Activated CD4-positive, CD25-positive, alpha-beta regulatory T cell (primary cell): ENCODE results near the gene LRRC7.
"Not testable (repeated sequence)": the region's sequence is repeated elsewhere in the genome, so short reads cannot be mapped to it uniquely, and the experiment has no call there.

Experiments used
- DNase-seq, 4 experiments: peaks; one replicate each; lab custom pipeline; 2025; lab: John Stamatoyannopoulos, UW

The LRRC7 gene

DNA sequence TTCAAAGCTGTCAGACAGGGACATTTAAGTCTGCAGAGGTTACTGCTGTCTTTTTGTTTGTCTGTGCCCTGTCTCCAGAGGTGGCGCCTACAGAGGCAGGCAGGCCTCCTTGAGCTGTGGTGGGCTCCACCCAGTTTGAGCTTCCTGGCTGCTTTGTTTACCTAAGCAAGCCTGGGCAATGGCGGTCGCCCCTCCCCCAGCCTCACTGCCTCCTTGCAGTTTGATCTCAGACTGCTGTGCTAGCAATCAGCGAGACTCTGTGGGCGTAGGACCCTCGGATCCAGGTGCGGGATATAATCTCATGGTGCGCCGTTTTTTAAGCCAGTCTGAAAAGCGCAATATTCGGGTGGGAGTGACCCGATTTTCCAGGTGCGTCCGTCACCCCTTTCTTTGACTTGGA lies 320.3 kb downstream of the LRRC7 start:
- not testable (repeated sequence) for DNase-seq

DNA sequence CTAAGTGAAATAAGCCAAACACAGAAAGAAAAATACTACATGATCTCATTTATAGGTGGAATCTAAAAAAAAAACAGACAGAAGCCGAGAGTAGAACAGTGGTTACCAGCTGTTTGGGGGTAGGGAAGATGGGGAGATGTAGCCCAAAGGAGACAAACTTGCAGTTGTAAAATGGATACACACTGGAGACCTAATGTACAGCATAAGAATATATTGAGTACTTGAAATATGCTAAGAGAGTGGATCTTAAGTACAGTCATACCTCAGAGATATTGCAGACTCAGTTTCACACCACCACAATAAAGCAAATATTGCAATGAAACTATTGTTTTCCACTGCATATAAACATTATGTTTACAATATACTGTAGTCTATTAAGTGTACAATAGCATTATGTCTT lies 320.9 kb downstream of the LRRC7 start:
- DNase-seq, result no peak

DNA sequence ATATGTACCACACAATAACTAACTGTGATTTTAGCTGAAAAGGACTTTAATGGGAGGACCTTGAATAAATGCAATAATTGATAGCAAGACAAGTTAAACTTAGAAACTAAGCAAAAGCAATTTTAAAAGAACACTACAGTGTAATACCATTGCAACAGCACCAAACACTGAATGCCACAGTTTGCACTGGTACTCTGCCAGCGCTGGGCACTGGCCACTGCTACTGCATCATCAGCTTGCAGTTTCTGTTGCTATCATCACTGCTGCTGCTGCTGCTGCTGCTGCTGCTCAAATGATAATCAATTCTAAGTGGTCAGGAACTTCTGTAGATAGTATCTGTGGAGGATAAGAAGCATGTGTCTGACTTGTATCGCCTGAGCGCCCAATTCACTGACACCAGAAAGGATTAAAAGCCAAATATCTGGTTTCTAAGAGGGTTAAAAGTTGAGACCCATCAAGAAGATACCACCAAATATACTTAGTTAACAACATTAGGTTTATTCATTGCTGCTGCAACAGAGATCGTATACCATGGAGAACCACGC lies 330.8 kb downstream of the LRRC7 start:
- no peak for DNase-seq

DNA sequence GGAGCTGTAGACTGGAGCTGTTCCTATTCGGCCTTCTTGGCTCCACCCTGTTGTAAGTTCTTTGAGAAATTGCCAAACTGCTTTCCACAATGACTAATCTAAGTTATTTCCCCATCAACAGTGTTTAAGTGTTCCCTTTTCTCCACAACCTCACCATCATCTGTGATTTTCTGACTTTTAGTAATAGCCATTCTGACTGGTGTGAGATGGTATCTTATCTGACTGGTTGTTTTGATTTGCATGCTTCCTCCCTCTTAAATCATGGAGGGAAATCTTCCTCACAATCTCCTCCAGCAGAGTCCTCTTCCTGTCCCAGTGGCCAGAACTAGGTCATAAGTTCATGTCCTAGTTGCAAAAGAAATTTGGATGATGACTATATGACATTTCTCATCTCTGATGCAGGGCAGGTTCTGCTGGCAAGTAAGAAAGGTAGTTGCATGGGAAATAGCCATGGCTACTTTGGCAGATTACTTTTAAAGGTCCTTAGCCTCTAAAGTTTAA lies 343.6 kb downstream of the LRRC7 start:
- DNase-seq, result no peak

GRCh38 chr1:69913977-69914376 lies 346.3 kb downstream of the LRRC7 start:
- no peak for DNase-seq

GRCh38 chr1:69914976-69915765 lies 347.4 kb downstream of the LRRC7 start:
- no peak for DNase-seq

- no peak for DNase-seq
These were observed 351.6 kb downstream of the LRRC7 start for GRCh38 chr1:69919129-69919921.

DNA sequence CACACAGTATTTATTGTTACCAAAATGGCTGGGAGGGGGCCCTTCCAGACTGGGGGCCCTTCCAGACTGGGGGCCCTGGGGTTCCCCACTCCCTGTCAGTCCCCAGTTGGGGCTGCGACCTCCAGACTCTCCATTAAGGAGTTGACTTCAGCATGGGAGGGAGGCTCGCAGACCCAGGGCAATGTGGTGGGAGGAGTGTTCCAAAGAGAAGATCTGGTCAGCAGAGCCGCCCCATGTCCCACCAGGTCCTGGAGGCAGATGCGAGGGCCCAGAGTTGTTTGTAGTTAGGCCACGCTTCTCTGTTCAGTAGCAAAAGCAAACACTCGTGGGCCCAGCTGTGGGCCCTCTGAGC lies 352.2 kb downstream of the LRRC7 start:
- DNase-seq, result no peak

DNA sequence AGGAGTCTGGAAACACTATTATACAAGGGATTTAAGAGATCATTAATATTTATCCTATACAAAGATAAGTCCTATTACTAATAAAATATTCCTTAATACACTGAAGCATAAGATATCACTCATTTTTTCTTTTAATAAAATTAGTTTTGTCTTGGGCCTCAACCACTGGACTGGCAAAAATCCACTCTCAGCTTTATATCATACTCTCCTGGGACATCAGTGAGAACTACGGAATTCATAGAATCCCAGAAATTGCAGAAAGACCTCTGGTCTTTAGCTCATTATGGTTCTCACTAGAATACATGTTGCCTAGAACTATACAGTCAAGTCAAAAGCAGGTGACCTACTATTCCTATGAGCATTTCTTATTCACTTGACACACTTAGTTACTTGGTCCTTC lies 352.7 kb downstream of the LRRC7 start:
- no peak for DNase-seq

GRCh38 chr1:69921486-69921885 lies 353.8 kb downstream of the LRRC7 start:
- no peak for DNase-seq

GRCh38 chr1:69928234-69928633 lies 360.5 kb downstream of the LRRC7 start:
- DNase-seq, result not testable (repeated sequence)

DNA sequence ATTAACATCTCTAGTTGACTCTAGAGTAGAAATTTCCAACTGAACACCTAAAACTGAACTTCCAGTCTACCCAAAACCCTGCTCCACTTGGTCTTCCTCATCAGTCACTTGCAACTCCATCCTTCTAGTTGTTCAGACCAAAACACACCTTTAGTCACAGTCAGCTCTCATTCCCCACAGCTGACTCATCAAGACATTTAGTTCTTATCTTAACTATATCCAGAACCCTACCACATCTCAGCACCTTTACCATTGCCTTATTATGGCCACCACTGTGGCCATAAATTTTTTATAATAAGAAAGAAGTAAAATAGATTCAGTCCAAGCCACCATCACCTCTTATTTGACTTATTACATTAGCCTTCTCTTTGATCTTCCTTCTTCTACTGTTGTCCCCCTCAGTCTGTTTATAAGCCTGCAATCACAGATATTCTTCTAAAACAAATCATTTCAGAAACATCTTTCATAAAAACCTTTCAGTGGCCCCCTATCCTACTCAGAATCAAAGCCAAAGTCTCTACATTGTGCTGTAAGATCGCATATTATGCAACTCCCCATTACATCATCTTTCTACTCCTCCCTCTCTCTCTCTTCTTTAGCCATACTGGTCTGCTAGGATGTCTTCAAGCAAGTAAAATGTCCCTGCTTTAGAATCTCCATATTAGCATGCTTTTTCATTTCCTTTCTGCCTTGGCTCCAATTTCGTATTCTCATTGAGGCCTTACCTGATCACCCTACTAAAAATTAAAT lies 361.8 kb downstream of the LRRC7 start:
- no peak for DNase-seq

DNA sequence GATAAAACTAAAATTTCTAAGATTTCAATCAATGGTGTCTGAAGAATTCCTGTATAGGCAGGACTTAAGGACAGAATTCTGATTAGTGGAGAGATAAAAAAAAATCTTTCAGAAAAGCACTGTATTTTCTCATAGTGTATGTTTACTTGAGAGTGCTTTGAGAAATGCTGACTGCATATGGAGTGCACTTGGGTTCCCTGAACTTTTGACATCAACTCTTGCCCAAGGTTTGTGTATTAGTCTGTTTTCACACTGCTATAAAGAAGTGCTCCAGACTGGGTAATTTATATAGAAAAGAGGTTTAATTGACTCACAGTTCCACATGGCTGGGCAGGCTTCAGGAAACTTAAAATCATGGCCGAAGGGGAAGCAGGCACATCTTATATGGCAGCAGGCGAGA lies 362.7 kb downstream of the LRRC7 start:
- no peak for DNase-seq

- DNase-seq, result no peak
These were observed 365.0 kb downstream of the LRRC7 start for GRCh38 chr1:69932760-69933159.

DNA sequence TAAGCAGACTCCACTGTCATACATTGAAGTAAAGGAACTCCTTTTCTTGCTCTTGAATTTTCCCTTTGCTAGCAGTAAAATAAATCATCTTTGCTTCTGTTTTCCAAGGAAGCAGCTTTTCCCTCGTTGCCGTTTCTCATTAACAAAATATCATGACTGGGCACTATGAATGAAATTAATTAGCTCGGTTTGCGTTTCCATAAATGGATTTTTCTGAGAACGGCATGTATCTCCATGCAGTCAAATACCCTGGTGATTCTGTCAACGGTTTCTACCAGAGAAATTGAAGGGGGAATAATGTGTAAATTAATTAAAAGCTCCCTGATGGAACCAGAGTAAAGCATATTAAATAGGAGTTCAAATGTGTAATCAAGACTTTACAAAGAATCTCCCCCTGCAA lies 372.5 kb downstream of the LRRC7 start:
- no peak for DNase-seq

- DNase-seq, result no peak
These were observed 373.1 kb downstream of the LRRC7 start for GRCh38 chr1:69940816-69941215.

GRCh38 chr1:69943030-69943429 lies 375.3 kb downstream of the LRRC7 start:
- DNase-seq, result no peak

DNA sequence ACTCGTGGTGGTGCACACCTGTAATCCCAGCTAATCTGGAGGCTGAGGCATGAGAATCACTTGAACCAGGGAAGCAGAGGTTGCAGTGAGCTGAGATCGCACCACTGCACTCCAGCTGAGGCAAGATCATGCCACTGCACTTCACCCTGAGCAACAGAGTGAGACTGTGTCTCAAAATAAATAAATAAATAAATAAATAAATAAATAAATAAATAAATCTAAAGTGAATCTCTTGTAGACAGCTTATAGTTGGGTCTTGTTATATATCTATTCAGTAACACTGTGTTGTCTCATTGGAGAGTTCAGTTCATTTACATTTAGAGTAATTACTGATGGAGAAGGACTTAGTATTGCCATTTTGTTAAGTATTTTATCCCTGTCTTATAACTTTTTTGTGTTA lies 379.2 kb downstream of the LRRC7 start:
- no peak for DNase-seq

DNA sequence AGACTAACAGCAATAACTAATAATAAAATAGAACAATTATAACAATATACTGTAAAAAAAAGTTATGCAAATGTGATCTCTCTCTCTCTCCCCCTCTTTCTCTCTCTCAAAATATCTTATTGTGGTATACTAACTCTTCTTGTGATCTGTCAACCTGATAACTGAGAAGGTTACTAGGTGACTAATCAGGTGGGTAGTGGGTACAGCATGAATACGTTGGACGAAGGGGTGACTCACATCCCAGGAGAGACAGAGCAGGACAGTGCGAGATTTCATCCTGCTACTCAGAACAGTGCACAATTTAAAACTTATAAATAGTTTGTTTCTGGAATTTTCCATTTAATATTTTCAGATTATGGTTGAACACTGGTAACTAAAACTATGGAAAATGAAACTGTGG lies 380.1 kb downstream of the LRRC7 start:
- no peak for DNase-seq

GRCh38 chr1:69952676-69953075 lies 385.0 kb downstream of the LRRC7 start:
- DNase-seq, result no peak

DNA sequence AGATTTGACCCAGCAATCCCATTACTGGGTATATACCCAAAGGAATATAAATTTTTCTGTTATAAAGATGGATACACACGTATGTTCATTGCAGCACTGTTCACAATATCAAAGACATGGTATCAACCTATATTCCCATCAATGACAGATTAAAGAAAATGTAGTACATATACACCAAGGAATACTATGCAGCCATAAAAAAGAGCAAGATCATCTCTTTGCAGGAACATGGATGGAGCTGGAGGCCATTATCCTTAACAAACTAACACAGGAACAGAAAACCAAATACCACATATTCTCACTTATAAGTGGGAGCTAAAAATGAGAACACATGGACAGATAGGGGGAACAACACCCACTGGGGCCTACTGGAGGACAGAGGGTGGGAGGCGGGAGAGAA lies 394.7 kb downstream of the LRRC7 start:
- not testable (repeated sequence) for DNase-seq

GRCh38 chr1:69967245-69967766 lies 399.6 kb downstream of the LRRC7 start:
- DNase-seq, result no peak
